ENCODE data around the gene PSMB11. TPM values are rescaled to one million over a fixed set of nuclear protein-coding genes. Genes with fewer than 3 reads are reported as not detected.

The PSMB11 gene
- total and polyA plus RNA-seq, 11 donors = not detected

DNA sequence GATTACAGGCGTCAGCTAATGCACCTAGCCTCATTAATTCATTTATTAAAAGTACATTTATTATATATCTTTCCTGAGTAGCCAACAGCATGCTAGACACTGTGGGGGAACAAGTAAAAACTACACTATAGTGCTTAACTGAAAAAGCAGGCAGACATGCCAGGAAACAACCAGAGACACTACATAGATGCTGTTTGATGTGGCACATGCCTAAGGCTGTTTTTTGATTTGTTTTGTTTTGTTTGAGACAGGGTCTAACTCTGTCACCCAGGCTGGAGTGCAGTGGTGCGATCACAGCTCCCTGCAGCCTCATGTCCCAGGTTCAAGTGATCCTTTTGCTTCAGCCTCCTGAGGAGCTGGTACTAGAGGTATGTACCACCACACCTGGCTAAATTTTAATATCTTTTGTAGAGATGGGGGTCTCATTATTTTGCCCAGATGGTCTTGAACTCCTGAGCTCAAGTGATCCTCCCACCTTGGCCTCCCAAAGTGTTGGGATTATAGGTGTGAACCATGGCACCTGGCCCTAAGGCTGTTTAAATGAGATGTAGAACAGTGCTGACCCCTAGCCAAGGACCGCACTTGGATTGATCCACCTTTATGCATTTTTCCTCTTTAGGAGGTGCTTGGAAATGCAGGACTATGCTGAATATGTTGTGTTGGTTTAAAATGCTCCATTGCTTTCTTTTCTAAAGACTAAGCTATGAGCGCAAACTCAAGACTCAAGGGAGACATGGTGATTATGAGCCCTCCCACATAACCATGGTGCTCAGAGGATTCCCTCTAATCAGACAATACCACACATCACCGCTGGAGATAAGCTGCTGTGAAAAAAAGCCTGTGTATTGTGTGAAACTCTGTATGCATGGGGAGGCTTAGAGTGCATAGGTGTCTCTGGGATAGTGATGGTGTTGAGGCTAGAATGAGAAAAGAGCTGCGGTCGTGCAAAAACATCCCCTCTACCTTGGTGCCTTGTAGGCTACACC lies 21.6 kb upstream of the PSMB11 start:
- no peak for DNase-seq
- no peaks in the 10 kb centered on the region for H3K9me3 ChIP-seq
- H3K27ac ChIP-seq = no peak overlapping the region
- peaks cover 0 to 14% (median 9%) of the 10 kb centered on the region in 9 donors for H3K36me3 ChIP-seq
- no peaks in the 10 kb centered on the region for H3K27me3 ChIP-seq
- TF ChIP-seq POLR2A (IDR thresholded peaks at IDR 0.05) = no peak
- TF ChIP-seq, protein P1, sequence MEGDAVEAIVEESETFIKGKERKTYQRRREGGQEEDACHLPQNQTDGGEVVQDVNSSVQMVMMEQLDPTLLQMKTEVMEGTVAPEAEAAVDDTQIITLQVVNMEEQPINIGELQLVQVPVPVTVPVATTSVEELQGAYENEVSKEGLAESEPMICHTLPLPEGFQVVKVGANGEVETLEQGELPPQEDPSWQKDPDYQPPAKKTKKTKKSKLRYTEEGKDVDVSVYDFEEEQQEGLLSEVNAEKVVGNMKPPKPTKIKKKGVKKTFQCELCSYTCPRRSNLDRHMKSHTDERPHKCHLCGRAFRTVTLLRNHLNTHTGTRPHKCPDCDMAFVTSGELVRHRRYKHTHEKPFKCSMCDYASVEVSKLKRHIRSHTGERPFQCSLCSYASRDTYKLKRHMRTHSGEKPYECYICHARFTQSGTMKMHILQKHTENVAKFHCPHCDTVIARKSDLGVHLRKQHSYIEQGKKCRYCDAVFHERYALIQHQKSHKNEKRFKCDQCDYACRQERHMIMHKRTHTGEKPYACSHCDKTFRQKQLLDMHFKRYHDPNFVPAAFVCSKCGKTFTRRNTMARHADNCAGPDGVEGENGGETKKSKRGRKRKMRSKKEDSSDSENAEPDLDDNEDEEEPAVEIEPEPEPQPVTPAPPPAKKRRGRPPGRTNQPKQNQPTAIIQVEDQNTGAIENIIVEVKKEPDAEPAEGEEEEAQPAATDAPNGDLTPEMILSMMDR (IDR thresholded peaks at IDR 0.05) = no peak
- peaks cover 0 to 9% (median 0%) of the 10 kb centered on the region in 12 donors for H3K4me1 ChIP-seq
- 88 to 92% (median 91%) methylated on average over 6 to 7 of the region's 7 CpGs for WGBS, 4 donors
- no peak for ATAC-seq
- no peak overlapping the region for H3K4me3 ChIP-seq
- intact Hi-C loops (cut with DNase I) = no loop called here

DNA sequence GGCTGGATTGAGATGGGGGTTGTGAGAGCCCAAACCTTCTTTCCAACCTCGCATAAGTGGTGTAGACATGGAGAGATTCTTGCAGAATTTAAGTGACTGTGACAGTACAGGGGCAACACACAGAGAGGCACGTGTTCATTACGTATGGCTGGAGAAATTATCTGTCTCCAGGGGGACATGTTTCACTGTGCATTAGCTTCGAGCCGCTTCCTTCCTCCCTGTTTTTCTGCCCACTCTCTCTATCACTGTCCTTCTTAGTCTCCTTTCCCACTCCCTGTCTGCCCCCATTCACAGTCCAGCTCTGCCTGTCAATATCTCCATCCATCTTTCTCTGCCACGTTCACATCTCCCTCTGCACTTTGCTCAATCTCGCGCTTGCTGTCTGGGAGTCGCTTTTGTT lies 20.6 kb upstream of the PSMB11 start:
- intact Hi-C loops (cut with DNase I) = no loop called here
- no peak for ATAC-seq
- Histone ChIP-seq H3K36me3 (peaks cover 0 to 24% (median 19%) of the 10 kb centered on the region in 9 donors), H3K4me3 (no peak overlapping the region), H3K4me1 (peaks cover 0 to 13% (median 0%) of the 10 kb centered on the region in 12 donors), H3K27me3 (no peaks in the 10 kb centered on the region), H3K9me3 (no peaks in the 10 kb centered on the region), H3K27ac (no peak overlapping the region)
- TF ChIP-seq, protein P1 (IDR thresholded peaks at IDR 0.05) = no peak
- TF ChIP-seq POLR2A (IDR thresholded peaks at IDR 0.05) = no peak
- DNase-seq = no peak
- WGBS, 4 donors = 69 to 80% (median 74%) methylated on average over 9 of the region's 9 CpGs

DNA sequence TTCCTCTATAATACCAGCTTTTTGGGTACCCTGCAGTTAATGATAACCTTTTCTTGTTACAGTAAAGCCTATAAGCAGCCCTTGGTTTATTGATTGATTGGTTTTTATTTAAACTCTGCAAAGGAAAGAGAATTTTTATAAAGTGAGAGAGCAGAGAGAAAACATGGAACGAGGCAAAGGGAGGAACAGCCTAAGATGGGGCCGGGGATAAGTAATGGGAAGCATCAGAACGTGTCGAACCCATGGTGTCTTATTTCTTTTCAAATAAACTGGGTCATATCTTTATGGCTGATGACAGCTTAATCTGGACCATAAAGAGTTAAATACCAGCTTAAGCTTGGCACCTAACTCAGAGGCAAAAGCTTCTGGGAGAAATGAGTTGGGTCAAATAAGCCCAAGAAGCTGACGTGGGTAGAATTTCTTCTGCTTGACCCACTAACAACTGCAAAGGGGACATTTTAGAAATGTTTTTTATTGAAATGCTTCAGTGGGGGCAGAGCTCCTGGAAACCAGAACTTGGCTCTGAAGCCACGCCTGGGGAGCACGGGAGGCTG lies 20.0 kb upstream of the PSMB11 start:
- WGBS, 4 donors = 61 to 77% (median 74%) methylated on average over 7 of the region's 7 CpGs
- Histone ChIP-seq H3K4me1 (peaks cover 0 to 13% (median 0%) of the 10 kb centered on the region in 12 donors), H3K27me3 (no peaks in the 10 kb centered on the region), H3K36me3 (peaks cover 0 to 30% (median 23%) of the 10 kb centered on the region in 9 donors), H3K27ac (no peak overlapping the region), H3K4me3 (no peak overlapping the region), H3K9me3 (no peaks in the 10 kb centered on the region)
- DNase-seq (no peak), ATAC-seq (no peak)
- TF ChIP-seq, protein P1 (IDR thresholded peaks at IDR 0.05) = no peak
- TF ChIP-seq POLR2A (IDR thresholded peaks at IDR 0.05) = no peak
- intact Hi-C loops (cut with DNase I) = no loop called here

All from heart left ventricle (tissue), 16 donors.